GM18870 (cell line): ENCODE results near the gene LIPI.
"Not testable (repeated sequence)": the region's sequence is repeated elsewhere in the genome, so short reads cannot be mapped to it uniquely, and the experiment has no call there.

Experiments
- ATAC-seq: cut with Tn5 transposase; IDR thresholded peaks from one replicate; pipeline ENCODE4 v1.9.1; 2021; ENCODE audit warnings: moderate library complexity; ENCODE audit not compliant: unreplicated experiment

Gene LIPI

GRCh38 chr21:14119038-14119437 is 91.7 kb downstream of the LIPI start:
- ATAC-seq: no peak

GRCh38 chr21:14116080-14116481 is 94.7 kb downstream of the LIPI start:
- ATAC-seq: peak; percentile 83

GRCh38 chr21:14115646-14116045 is 95.1 kb downstream of the LIPI start:
- no peak for ATAC-seq

GRCh38 chr21:14114251-14114650 is 96.5 kb downstream of the LIPI start:
- no peak for ATAC-seq

GRCh38 chr21:14104564-14104963 is 106.2 kb downstream of the LIPI start:
- not testable (repeated sequence) for ATAC-seq

- no peak for ATAC-seq
Measured at GRCh38 chr21:14099570-14099969, 111.2 kb downstream of the LIPI start.

- no peak for ATAC-seq
Measured at GRCh38 chr21:14097881-14098499, 112.8 kb downstream of the LIPI start.

- ATAC-seq: no peak
Measured at GRCh38 chr21:14096577-14096976, 114.2 kb downstream of the LIPI start.

GRCh38 chr21:14096172-14096571 is 114.6 kb downstream of the LIPI start:
- peak; percentile 51 for ATAC-seq

GRCh38 chr21:14095056-14095455 is 115.7 kb downstream of the LIPI start:
- no peak for ATAC-seq

GRCh38 chr21:14092834-14093560 is 117.8 kb downstream of the LIPI start:
- no peak for ATAC-seq

GRCh38 chr21:14090184-14090583 is 120.6 kb downstream of the LIPI start:
- not testable (repeated sequence) for ATAC-seq

- ATAC-seq: no peak
Measured at GRCh38 chr21:14088391-14088790, 122.4 kb downstream of the LIPI start.

GRCh38 chr21:14086553-14086952 is 124.2 kb downstream of the LIPI start:
- ATAC-seq: peak; percentile 71

- no peak for ATAC-seq
Measured at GRCh38 chr21:14084701-14085100, 126.1 kb downstream of the LIPI start.

- ATAC-seq: no peak
Measured at GRCh38 chr21:14084068-14084501, 126.7 kb downstream of the LIPI start.

- ATAC-seq: no peak
Measured at GRCh38 chr21:14080764-14081096, 130.0 kb downstream of the LIPI start.

GRCh38 chr21:14080040-14080763 is 130.6 kb downstream of the LIPI start:
- no peak for ATAC-seq

- ATAC-seq: no peak
Measured at GRCh38 chr21:14078746-14079375, 131.9 kb downstream of the LIPI start.

- no peak for ATAC-seq
Measured at GRCh38 chr21:14076143-14076806, 134.5 kb downstream of the LIPI start.
